Stomach (tissue), 9 donors: ENCODE data around the gene TLL2. TPM values are rescaled to one million over a fixed set of nuclear protein-coding genes. Genes with fewer than 3 reads are reported as not detected.

Experiments
- DNase-seq, 2 donors: peaks; one replicate each; pipeline versions ENCODE4 v3.0.0 to v3.0.0-alpha.2; 2013 to 2019
- H3K27ac ChIP-seq, 5 donors: fragments of 200-600 bp in 4 of 5; sonication (generic) in 4 of 5; one replicate each; pipeline ENCODE4 v1.5.1; 2013 to 2019; ENCODE audit warnings: mild to moderate bottlenecking in 1 of 5, moderate library complexity in 1 of 5
- H3K27me3 ChIP-seq, 3 donors: fragments of 200-600 bp; sonication (generic); one replicate each; pipeline ENCODE4 v1.5.1; 2017 to 2019; ENCODE audit warnings: mixed run types in 1 of 3
- H3K36me3 ChIP-seq, 4 donors: fragments of 200-600 bp; sonication (generic); 1 replicate in 3 of 4; 2 replicates in 1 of 4; pipeline ENCODE4 v1.5.1; 2016 to 2019
- H3K4me1 ChIP-seq, 4 donors: fragments of 200-600 bp; sonication (generic); one replicate each; pipeline ENCODE4 v1.5.1; 2016 to 2019
- H3K4me3 ChIP-seq, 4 donors: fragments of 200-600 bp; sonication (generic) in 3 of 4; one replicate each; pipeline ENCODE4 v1.5.1; 2016 to 2019; ENCODE audit warnings: mild to moderate bottlenecking in 1 of 4
- H3K9me3 ChIP-seq, 4 donors: fragments of 200-600 bp; sonication (generic); one replicate each; pipeline ENCODE4 v1.5.1; 2016 to 2019
- CTCF ChIP-seq, 7 experiments: fragments of 450-650 bp in 4 of 7; fragments of 200-600 bp in 3 of 7; sonication (generic) in 3 of 7; IDR thresholded peaks; one replicate each; pipeline ENCODE4 v1.5.1; 2016 to 2019; ENCODE audit warnings: antibody characterized with exemption in 7 of 7, control low read depth in 2 of 7, mild to moderate bottlenecking in 1 of 7
- EP300 ChIP-seq: sonication (generic); formaldehyde crosslinking; IDR thresholded peaks from one replicate; pipeline ENCODE4 v1.6.1; 2017; ENCODE audit warnings: antibody characterized with exemption
- POLR2A ChIP-seq, 4 donors: fragments of 450-650 bp; IDR thresholded peaks; one replicate each; pipeline ENCODE4 v1.6.1; 2016; ENCODE audit warnings: antibody characterized with exemption in 4 of 4, control low read depth in 2 of 4, mild to moderate bottlenecking in 1 of 4, moderate library complexity in 1 of 4
- POLR2AphosphoS5 ChIP-seq, 3 donors: sonication (generic); formaldehyde crosslinking; IDR thresholded peaks; one replicate each; pipeline ENCODE4 v1.6.1; 2016; ENCODE audit warnings: antibody characterized with exemption in 3 of 3
- WGBS, 5 donors: extraction: QIAGEN DNeasy Blood & Tissue Kit in 3 of 5; methylation state at CpG; one replicate each; pipeline versions ENCODE4 v1.1.5 to v1.1.7; 2013 to 2018; 5-methylcytosine and 5-hydroxymethylcytosine counted together
- intact Hi-C: fragments of 100-400 bp; cut with DNase I; formaldehyde crosslinking; loops from one replicate; pipeline ENCODE4 v1.15.1; 2023; ENCODE audit warnings: low total_unique reads
- polyA plus RNA-seq, 3 donors: library from polyadenylated mRNA; stranded (reverse); fragments of 200-250 nt; gene quantifications; one replicate each; pipeline ENCODE4 v1.2.3, GENCODE V29; 2013
- total RNA-seq, 5 donors: library from RNA; depleted of rRNA; stranded (reverse); fragments of >200 nt; gene quantifications; one replicate each; pipeline versions ENCODE4 v1.1.0 to v1.2.3, GENCODE V29; 2014 to 2016
- donor health status: healthy with polysubstance abuse.
- donor health status: Bipolar disorder and iron deficiency.
- donor health status: healthy.

TLL2 gene
- total and polyA plus RNA-seq, 8 donors: 0.37 to 1.4 (median 0.57) TPM; not detected in 2

GRCh38 chr10:96529634-96530279 is 16.0 kb upstream of the TLL2 start:
- Histone ChIP-seq H3K9me3 (no peaks in the 10 kb centered on the region), H3K27ac (no peak overlapping the region), H3K4me1 (peaks cover 4 to 26% (median 14%) of the 10 kb centered on the region in 4 donors), H3K36me3 (peaks cover 19 to 85% (median 80%) of the 10 kb centered on the region in 4 donors), H3K27me3 (no peaks in the 10 kb centered on the region), H3K4me3 (no peak overlapping the region)
- intact Hi-C loops: no loop called here
- no peak for DNase-seq
- TF ChIP-seq POLR2A (IDR thresholded peaks at IDR 0.05) (no peak), POLR2AphosphoS5 (IDR thresholded peaks at IDR 0.05) (no peak), CTCF (IDR thresholded peaks at IDR 0.05) (no peak), EP300 (no peak)
- 50 to 70% (median 62%) methylated on average over 6 of the region's 6 CpGs for WGBS, 5 donors

GRCh38 chr10:96524741-96525140 is 11.0 kb upstream of the TLL2 start:
- H3K4me3 ChIP-seq: no peak overlapping the region
- WGBS, 5 donors: 35 to 67% (median 55%) methylated on average over 1 of the region's 1 CpG
- no peaks in the 10 kb centered on the region for H3K9me3 ChIP-seq
- no peak for DNase-seq
- no peaks in the 10 kb centered on the region for H3K4me1 ChIP-seq
- no peak for TF ChIP-seq CTCF (IDR thresholded peaks at IDR 0.05)
- TF ChIP-seq POLR2AphosphoS5 (IDR thresholded peaks at IDR 0.05): no peak
- TF ChIP-seq EP300: no peak
- TF ChIP-seq POLR2A (IDR thresholded peaks at IDR 0.05): no peak
- intact Hi-C loops: no loop called here
- H3K27me3 ChIP-seq: no peaks in the 10 kb centered on the region
- H3K27ac ChIP-seq: no peak overlapping the region
- peaks cover 28 to 95% (median 82%) of the 10 kb centered on the region in 4 donors for H3K36me3 ChIP-seq

GRCh38 chr10:96517284-96517683 is 3.6 kb upstream of the TLL2 start:
- intact Hi-C loops: no loop called here
- Histone ChIP-seq H3K9me3 (no peaks in the 10 kb centered on the region), H3K4me1 (peaks cover 20 to 28% (median 24%) of the 10 kb centered on the region in 4 donors), H3K27ac (no peak overlapping the region), H3K36me3 (peaks cover 14 to 42% (median 38%) of the 10 kb centered on the region in 4 donors), H3K27me3 (peaks cover 0 to 21% (median 10%) of the 10 kb centered on the region in 3 donors), H3K4me3 (no peak overlapping the region)
- DNase-seq: no peak
- 82 to 92% (median 89%) methylated on average over 1 of the region's 1 CpG for WGBS, 5 donors
- TF ChIP-seq POLR2A (IDR thresholded peaks at IDR 0.05) (no peak), CTCF (IDR thresholded peaks at IDR 0.05) (no peak), EP300 (no peak), POLR2AphosphoS5 (IDR thresholded peaks at IDR 0.05) (no peak)

- intact Hi-C loops: no loop called here
- Histone ChIP-seq H3K4me3 (no peak overlapping the region), H3K27me3 (peaks cover 0 to 30% (median 17%) of the 10 kb centered on the region in 3 donors), H3K4me1 (peaks cover 21 to 30% (median 26%) of the 10 kb centered on the region in 4 donors), H3K36me3 (peaks cover 9 to 32% (median 29%) of the 10 kb centered on the region in 4 donors), H3K9me3 (no peaks in the 10 kb centered on the region), H3K27ac (no peak overlapping the region)
- WGBS, 5 donors: 83 to 92% (median 90%) methylated on average over 2 of the region's 2 CpGs
- TF ChIP-seq EP300: no peak
- peak in 1 of 3 donors; percentile 13 for TF ChIP-seq POLR2AphosphoS5 (IDR thresholded peaks at IDR 0.05)
- TF ChIP-seq POLR2A (IDR thresholded peaks at IDR 0.05): no peak
- no peak for TF ChIP-seq CTCF (IDR thresholded peaks at IDR 0.05)
- no peak for DNase-seq
Measured at GRCh38 chr10:96516337-96516736, 2.6 kb upstream of the TLL2 start.
